Stimulated activated CD4-positive, alpha-beta T cell treated with anti-CD3 and anti-CD28 coated beads, Interleukin-1b, Interleukin-23, amount 100 ng/mL, for 48 hours (primary cell): ENCODE measurements around the gene HS3ST4.

Experiments
- DNase-seq: peaks from one replicate; pipeline ENCODE4 v3.0.0-alpha.2; 2020

HS3ST4 gene

DNA sequence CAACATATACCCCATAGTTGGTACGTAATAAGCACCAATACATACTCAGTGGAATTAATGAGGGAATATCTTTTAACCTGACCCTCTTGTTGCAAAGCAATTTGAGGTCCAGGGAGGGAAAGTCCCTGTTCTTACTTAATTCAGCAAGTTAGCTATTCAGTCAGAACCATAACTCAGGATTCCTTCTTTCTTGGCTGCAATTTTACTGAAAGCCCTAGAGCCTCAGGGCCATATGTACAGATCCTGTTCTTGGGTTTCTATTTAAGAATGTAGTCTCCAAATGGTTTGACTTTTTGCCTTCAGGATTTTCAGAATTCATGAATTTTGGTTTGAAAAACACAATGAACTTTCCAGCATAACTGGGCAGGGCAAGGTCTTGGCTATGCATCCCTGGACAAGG lies 436.5 kb downstream of the HS3ST4 start:
- no peak for DNase-seq

DNA sequence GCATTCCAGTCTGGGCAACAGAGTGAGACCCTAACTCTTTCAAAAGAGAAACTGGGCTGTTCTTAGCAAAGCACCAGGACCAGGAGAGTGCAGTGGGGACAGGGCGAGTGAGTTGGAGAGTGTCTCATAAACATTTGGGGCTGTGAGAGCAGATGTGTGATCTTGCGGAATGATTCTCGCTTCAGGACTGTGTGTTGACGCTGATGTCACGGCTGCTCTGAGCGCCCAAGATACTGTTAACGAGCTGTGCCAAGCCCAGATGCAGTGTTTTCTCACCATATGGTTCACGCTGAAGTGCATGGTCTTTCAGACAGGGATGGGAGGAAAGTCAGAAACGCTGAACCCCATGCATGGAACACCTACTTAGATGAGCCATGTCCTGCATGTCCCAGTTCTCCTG lies 438.2 kb downstream of the HS3ST4 start:
- DNase-seq: no peak

DNA sequence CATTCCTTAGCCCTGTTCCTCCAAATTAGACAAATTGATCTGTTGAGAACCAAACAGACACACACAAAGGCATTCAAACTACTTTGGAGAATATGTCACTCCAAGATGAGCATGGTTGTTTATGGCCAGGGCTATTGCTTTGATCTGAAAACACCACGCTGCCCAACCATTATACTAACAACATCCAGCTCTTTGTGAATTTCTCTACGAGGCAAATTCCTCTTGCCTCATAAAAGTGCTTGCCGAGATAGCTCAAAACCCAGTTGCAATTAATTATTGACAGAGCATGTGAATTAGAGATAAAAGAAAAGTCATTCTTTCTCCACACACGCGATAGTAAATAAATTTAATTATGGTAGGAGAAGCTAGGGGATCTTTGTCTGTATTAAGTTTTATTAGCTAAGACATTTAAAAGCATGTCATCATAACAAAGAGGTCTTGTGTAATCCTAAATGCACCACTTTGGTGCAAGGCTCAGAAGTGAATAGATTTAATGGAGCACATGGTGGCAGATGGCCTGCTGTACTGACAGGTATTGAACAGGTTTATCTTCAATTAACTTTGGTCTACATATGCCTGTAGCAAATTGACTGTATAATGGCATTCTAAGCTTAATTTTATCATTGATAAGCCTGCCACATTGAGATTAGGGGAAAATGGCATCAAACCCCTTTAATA lies 441.8 kb downstream of the HS3ST4 start:
- no peak for DNase-seq

DNA sequence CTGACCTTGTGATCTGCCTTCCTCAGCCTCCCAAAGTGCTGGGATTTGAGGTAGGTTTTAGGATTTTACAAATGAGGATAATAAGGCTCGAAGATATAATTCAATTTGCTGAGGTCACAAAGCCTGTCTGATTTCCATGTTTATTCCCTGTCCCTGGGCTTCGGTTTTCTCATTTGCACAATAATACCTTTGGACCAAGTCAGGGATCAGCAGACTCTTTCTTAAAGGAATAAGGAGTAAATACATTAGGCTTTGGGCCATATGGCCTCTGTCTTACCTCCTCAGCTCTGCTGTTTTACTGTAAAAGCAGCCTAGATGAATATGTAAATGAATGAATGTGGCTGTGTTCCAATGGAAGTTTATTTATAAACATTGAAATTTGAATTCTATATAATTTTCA lies 442.8 kb downstream of the HS3ST4 start:
- no peak for DNase-seq

DNA sequence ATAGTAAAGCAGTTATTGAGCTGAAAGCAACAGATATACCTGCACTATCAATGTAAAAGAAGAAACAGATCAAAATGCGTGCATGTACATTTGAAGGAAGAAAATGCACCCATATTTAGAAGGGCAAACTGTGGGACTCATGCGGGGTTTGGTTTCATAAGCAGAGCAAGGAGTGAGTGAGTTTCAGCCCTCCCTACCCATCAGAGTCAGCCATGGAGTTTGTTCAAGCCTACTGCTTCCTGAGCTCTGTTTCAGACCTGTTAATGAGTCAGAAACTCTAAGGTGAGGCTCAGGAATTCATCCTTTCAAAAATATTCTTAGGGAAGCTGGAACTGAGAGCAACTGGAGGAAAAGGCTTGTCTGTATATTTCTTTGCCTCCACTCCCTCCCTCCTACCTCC lies 446.2 kb downstream of the HS3ST4 start:
- no peak for DNase-seq

DNA sequence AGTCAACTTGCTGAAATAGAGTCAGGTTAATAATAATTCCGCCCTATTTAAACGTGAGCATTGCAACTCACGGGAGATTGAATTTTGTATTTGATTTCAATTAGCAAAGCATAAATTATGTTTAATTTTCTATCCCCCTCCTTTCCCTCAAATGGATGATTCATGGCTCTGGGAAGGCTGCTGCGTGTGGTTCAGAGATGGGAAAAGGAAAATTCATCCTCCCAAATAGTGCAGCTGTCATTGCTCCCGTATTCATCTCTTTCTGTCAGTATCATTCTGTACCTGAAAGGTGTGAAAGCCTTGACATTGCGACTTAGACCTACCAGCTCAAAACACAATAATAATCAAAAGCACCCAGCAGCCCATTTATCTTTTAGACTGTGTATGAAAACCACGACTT lies 447.3 kb downstream of the HS3ST4 start:
- DNase-seq: no peak

DNA sequence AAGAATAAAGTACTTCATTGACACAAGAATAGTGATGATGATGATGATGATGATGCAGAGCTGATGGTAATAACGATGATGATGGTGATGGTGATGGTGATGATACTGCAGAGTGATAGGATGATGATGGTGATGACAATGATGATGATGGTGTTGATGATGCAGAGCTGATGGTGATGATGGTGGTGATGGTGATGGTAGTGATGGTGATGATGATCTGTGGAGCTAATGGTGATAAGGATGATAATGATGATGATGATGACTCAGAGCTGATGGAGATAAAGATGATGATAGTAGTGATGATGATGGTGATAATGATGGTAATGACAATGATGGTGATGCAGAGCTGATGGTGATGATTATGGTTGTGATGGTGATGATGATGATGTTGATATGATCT lies 448.1 kb downstream of the HS3ST4 start:
- DNase-seq: no peak

DNA sequence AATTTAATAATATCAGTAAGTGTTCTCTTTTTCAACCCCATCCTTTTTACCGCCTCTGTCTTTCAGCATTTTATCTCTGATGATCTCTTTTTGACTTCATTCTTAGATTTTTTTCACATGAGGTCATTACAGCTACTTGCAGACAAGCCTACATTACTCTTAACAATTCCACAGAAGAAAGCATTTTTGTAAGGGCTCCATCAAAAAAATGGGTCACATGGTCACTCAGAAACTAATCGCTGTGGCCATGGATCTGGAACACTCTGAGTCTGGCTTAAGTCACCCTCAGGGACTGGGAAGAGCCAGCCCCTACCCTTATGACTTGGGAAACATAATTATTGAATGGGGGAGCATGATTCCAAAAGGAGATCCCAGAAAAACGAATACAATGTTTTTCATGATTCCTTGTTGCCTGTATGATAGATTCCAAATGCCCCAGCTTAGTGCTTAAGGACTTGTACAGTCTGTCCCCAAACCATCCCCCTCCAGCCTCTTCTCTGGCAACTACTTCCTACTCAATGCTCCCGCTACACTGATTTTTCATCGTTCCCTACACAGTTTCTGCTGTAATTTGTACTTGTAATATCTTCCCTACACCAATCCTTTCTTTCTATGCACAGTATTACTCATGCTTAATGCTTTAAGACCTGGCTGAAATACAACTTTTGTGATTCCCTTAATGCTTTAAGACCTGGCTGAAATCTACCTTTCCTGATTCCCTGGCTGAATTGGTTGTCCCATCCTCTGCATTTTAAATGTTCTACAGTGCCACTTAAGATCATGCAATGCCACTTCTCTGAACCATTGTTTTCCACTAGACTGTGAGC lies 457.8 kb downstream of the HS3ST4 start:
- no peak for DNase-seq

DNA sequence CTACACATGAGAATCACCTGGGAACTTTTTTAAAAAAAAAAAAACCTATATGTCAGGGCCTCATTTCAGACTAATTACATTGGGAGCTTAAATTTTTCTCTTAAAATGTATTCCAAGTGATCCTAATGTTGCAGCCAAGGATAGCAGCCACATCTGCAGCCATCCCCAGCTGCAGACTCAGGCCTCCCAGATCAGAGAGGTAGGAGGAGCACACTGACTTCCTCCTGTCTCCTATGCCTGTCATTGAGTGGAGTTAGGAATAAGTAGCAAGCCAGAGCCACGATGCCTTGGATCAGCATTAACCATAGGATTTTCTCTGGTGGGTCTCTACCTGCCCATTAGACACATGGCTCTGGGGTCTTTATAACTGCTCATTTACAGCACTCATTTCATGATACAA lies 463.5 kb downstream of the HS3ST4 start:
- DNase-seq: no peak

DNA sequence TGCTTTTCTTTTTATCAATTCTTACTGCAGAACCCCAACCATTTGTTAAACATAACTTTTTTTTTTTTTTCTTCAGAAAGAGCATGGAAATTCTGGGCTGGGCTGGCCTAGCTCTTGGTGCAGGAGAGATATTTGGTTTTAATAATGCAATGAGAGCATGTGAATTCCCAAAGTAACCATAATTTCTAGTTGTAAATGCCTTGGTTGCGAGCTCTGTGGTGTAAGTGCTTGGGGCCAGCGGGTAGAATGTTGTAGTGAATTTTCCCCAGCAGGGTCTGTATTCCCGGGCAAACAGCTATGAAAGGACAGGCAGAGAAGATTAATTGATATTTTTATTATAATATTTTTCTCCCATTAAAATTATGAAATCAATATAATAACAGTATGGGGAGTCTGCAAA lies 465.6 kb downstream of the HS3ST4 start:
- DNase-seq: no peak

DNA sequence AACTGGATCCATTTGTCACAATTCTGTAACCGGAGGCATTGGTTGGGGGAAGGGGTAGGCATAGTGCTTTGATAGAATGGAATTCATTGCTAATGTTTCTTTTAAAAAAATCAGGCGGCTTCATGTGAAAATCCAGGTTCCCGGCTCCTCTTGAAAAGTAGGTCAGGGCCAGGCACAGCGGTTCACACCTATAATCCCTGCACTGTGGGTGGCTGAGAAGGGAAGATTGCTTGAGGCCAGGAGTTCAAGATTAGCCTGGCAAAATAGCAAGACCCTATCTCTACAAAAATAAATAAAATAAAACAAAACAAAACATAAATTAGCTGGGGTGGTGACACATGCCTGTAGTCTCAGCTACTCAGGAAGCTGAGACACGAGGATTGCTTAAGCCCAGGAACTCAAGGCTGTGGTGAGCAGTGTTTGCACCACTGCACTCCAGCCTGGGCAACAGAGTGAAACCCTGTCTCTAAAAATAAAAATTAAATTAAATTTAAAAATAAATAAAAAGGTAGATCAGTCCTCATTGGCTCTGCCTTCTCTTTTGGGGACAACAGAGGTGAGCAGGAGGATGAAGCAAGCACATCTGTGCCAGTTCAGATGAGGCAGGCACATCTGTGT lies 466.5 kb downstream of the HS3ST4 start:
- no peak for DNase-seq

DNA sequence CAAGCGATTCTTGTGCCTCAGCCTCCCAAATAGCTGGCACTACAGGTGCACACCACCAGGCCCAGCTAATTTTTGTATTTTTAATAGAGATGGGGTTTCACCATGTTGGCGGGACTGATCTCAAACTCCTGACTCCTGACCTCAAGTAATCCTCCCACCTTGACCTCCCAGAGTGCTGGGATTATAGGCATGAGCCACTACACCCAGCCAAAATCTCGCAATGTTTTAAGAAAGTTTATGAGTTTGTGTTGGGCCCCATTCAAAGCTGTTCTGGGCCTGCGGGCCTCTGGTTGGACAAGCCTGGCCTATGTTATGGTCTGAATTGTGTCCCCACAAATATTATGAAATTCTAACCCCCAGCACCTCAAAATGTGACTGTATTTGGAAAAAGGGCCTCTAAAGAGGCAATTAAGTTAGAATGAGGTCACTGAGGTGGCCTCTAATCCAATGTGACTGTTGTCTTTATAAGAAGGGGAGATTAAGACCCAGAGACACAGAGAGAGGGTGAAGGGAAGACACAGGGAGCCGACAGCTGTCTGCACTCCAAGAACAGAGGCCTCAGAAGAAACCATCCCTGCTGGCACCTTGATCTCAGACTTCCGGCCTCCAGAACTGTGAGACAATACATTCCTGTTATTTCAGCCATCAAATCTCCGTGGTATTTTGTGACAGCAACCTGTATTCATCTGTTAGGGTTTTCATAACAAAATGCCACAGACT lies 469.9 kb downstream of the HS3ST4 start:
- no peak for DNase-seq

DNA sequence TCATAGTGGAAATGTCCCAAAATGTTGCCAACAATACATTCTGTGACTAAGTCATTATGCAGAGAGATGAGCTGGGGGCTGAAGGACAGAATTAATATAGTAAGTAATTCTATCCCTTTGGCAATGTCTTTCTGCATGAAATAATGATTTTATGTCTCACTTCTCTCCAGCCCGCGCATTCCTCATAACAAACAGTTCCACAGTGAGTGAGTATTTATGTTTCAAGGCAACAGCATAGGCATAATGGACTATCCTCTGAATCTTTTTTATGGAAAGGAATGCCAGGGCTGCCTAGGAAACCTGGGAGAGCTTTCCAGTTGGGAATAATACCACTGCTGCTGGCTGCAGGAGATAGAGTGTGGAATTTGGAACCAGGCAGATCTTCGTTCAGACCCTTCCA lies 477.7 kb downstream of the HS3ST4 start:
- DNase-seq: no peak

DNA sequence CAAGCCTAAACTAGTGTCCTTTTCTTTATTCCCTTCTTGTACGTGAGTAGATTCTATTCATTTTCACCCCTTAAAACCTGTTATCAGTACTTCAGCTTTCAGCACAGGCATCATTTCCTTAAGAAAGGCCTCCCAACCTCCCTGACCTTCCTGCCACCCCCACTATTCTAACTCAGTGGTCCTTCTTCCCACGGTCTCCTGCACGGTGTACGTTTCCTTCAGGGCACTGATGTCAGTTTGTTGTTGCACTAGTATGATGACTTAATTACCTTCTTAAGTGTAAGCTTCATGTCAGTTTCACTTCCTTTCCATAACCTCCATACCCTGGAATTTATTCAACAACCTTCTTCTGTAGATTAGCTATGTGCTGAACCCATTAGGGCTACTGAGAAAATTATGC lies 484.2 kb downstream of the HS3ST4 start:
- no peak for DNase-seq

DNA sequence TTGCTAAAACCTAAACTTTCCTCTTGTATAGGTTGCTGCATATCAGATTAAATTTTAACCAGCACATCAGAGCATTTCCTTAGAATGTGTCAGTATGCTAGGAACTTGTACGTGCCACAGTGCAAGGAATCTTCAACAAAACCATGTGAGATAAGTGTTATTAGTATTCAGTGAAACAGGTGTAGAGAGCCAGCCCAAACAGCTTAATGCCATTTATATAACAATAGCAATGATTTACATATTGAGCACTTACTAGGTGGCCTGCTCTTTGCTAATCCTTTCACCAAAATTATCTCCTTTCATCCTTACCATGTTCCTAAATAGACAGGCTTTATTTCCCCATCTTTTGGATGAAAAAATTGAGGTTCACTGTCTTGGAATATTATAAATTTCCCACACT lies 485.7 kb downstream of the HS3ST4 start:
- no peak for DNase-seq

DNA sequence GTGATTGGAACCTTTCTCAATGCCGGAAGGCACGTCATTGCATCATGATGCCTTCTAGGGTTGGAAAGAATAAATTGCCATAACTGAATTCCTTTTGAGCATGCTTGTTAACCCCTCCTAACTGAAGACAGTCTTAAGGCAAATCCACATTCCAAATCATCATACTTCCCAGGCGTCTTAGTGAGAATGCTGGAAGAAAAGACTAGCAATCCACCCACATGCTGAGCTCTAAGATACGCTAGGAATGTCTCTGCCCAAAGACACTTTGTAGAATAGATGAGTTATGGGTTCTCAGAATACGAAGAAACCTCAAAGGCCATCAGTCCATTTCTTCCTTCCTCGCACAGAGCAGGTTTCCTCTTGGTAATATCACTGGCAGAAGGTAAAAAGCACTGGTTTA lies 486.5 kb downstream of the HS3ST4 start:
- DNase-seq: no peak

DNA sequence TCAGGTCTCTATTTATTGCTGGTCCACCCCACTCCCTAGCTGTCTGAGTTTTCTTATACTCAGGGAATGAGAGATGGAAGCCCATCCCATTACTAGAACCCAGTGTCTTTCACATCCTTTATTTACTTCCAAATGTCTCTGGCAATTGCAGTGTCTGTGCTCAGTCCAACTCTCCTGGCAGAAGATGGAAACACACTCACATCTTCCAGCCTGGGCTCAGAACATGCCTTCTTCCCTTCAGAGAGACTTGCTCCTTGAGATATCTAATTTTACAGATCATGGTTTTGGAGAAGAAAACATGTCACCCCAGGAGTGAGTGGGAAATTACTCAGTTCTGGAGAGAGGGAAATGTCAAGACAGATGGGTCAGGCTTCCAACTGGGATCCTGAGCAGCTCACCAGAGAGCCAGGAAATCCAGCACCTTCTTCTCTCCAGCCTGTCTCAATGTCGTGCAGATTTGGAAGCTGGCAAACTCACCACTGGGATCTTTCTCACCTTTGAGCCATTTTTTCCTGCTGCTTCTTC lies 494.4 kb downstream of the HS3ST4 start:
- no peak for DNase-seq
